Measurements from ENCODE around the gene SMIM38.

The SMIM38 gene

DNA sequence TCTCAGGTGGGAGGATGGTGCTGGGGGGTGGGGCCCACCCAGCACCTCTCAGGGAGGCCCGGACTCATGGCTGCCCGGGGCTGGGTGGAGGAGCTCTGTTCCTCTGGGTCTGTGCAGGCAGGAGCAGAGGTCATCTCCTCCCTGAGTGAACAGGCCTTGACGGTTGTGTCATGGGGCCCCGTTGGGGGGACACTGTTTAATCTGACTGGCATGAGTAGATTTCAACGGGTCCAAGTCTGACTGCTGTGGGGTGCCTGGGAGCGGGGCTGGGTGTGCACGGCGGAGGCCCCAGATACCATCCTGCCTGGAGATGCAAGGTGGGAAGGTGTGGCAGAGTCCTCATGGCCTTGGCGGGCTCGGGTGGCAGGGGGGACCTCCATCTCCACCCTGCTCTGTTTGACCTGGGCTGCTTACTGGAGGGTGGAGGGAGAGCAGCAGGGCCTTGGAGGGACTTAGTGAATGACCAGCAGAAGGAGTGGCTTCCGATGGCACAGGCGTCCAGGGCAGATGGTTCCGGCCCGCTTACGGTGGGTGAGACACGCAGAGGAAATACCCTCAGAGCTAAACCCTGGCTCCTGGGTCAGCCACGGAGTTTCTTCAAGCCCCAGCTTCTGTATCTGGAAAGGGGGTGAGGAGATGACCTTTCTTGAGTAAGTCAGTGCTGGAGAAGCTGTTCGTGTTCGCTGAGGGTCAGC is 48.7 kb downstream of the SMIM38 start:
- DNase-seq (ENCODE audit: low read depth), result no peak

DNA sequence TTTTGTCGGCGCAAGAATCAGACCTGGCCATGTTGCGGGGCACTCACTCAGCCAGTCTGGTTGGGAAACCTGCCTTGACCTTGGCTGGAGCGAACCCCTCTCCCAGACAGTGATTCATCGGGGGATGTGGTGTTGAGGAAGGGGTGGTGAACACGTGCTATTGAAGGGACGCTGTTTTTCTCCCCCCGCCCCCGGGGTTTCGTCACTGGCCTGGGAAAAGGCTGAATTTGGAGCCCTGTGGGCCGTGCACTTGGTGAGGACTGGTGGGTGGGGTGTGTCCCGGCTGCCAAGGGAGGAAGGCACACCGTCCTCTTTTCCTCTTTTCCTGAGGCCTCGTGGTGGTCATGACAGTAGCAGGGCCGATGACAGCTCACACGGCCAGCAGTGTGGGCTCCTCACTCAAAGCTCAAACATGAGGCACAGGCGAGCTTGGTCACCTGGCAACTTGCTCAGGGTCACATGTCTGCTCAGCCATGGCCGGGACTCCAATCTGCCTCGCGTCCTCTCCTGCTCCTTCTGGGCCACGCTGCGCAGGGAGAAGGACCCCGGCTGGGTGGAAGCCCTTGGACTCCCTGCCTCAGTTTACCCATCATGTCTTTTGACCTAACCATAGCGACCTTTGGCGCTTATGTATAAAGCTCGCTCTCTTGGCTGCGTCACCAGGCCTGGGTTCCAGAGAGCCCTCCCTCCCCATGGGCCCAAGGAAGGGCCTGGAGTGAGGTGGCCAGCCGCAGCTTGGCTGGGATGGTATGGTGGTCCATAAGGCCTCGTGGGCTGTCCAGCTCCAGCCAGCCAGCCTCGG is 49.4 kb downstream of the SMIM38 start:
- DNase-seq (ENCODE audit: low read depth), result no peak
